ENCODE data around the gene LRRC7. TPM values are rescaled to one million over a fixed set of nuclear protein-coding genes. Genes with fewer than 3 reads are reported as not detected.

The LRRC7 gene
- total and polyA plus RNA-seq, 2 of the 13 experiments (the other 11 are each of a cell fraction or from before 2014, with no cell fraction given) = not detected

DNA sequence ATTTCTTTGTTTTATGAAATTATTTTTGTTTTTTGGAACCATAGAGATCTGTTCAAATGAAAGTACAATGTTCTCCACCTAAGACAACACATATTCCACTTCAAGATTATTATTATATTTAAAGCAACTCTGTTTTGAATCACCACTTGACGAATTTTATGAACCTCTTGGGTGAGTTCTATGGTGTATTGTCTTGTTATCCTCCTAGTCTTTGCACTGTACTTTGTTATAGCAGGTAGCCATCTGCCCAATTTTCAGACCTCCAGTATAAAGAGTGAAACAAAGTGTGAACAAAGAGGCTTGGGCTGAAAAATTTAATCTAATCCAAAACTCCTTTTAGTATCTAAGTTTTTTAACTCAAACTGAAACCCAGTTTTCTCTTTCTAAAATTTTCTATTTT is 71.0 kb downstream of the LRRC7 start:
- TF ChIP-seq, protein P1, sequence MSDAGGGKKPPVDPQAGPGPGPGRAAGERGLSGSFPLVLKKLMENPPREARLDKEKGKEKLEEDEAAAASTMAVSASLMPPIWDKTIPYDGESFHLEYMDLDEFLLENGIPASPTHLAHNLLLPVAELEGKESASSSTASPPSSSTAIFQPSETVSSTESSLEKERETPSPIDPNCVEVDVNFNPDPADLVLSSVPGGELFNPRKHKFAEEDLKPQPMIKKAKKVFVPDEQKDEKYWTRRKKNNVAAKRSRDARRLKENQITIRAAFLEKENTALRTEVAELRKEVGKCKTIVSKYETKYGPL (CRISPR knock-in tag; IDR thresholded peaks at IDR 0.05) = no peak
- Histone ChIP-seq H3K36me3 (replicated peaks in 1 of 2; ENCODE audit: control insufficient read depth in 1 of 2, insufficient read depth in 2 of 2, low read length in 2 of 2) (no peaks in the 10 kb centered on the region), H3K4me1 (ENCODE audit: insufficient read depth, low read length) (no peaks in the 10 kb centered on the region), H4K20me1 (ENCODE audit: insufficient read depth, low read length) (no peaks in the 10 kb centered on the region), H3K4me2 (ENCODE audit: low read depth, low read length) (no peak overlapping the region), H3K4me3 (replicated peaks in 1 of 3; ENCODE audit: insufficient read depth in 1 of 3, low read depth in 2 of 3, low read length in 3 of 3) (no peak overlapping the region), H3K9ac (ENCODE audit: insufficient read depth, low read depth, low read length) (no peak overlapping the region), H3K79me2 (ENCODE audit: insufficient read depth, low read length) (no peaks in the 10 kb centered on the region), H3K27ac (ENCODE audit: extremely low read length, insufficient read depth, low read length) (no peak overlapping the region), H3K9me3 (ENCODE audit: low read length) (0 out of 2 replicates have a peak, but pooled peaks cover 9% of the 10 kb centered on the region), H3K27me3 (ENCODE audit: control insufficient read depth in 1 of 2, insufficient read depth in 2 of 2, low read length in 2 of 2) (no peaks in the 10 kb centered on the region), H2AFZ (ENCODE audit: low read length) (no peak overlapping the region)
- intact Hi-C loops (cut with micrococcal nuclease; ENCODE audit: unreplicated experiment) (no loop called here), in situ Hi-C loops (cut with HindIII; ENCODE audit: extremely low pct_ligation_motif_present, low pct_unique_long_range_greater_than_20kb) (no loop called here)
- POLR2A ChIA-PET = no interaction called here
- CTCF ChIA-PET (ENCODE audit: low intra/inter-chr PET ratio, low total read pairs) = no interaction called here
- 0% methylated on average over 1 of the region's 1 CpG for WGBS (ENCODE audit: low lambda C conversion rate)
- ATAC-seq = no peak
- BruUV-seq (replicated peaks) = no TSS peak
- no peak for DNase-seq (ENCODE audit: low spot score)
- FAIRE-seq = no peak

DNA sequence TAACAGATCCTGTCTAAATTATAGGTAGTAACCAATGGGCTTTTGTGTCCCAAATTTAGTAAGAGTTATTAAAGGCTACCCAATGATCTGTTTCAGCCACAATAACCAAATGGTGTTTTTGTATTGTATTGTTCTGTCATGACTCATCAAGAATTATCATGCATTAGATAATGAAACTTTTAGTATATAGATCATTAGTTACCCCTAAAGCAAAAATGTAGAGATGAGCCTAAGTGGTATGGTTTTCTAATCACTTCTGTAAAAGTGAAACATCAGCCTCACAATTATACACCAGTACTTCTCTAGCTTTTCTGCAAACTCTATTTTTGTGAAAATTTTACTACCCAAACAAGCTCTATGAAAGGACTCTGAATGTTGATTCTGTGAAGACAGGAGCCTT is 71.4 kb downstream of the LRRC7 start:
- intact Hi-C loops (cut with micrococcal nuclease; ENCODE audit: unreplicated experiment) (no loop called here), in situ Hi-C loops (cut with HindIII; ENCODE audit: extremely low pct_ligation_motif_present, low pct_unique_long_range_greater_than_20kb) (no loop called here)
- DNase-seq (ENCODE audit: low spot score) = no peak
- no peak overlapping the region for H3K9ac ChIP-seq (ENCODE audit: insufficient read depth, low read depth, low read length)
- H2AFZ ChIP-seq (ENCODE audit: low read length) = no peak overlapping the region
- no peaks in the 10 kb centered on the region for H3K4me1 ChIP-seq (ENCODE audit: insufficient read depth, low read length)
- no peaks in the 10 kb centered on the region for H3K79me2 ChIP-seq (ENCODE audit: insufficient read depth, low read length)
- no peak for FAIRE-seq
- no peak overlapping the region for H3K27ac ChIP-seq (ENCODE audit: extremely low read length, insufficient read depth, low read length)
- CTCF ChIA-PET (ENCODE audit: low intra/inter-chr PET ratio, low total read pairs) = no interaction called here
- H3K36me3 ChIP-seq (replicated peaks in 1 of 2; ENCODE audit: control insufficient read depth in 1 of 2, insufficient read depth in 2 of 2, low read length in 2 of 2) = no peaks in the 10 kb centered on the region
- POLR2A ChIA-PET = no interaction called here
- H3K27me3 ChIP-seq (ENCODE audit: control insufficient read depth in 1 of 2, insufficient read depth in 2 of 2, low read length in 2 of 2) = no peaks in the 10 kb centered on the region
- 0 out of 2 replicates have a peak, but pooled peaks cover 9% of the 10 kb centered on the region for H3K9me3 ChIP-seq (ENCODE audit: low read length)
- H3K4me3 ChIP-seq (replicated peaks in 1 of 3; ENCODE audit: insufficient read depth in 1 of 3, low read depth in 2 of 3, low read length in 3 of 3) = no peak overlapping the region
- no peak for ATAC-seq
- H4K20me1 ChIP-seq (ENCODE audit: insufficient read depth, low read length) = no peaks in the 10 kb centered on the region
- H3K4me2 ChIP-seq (ENCODE audit: low read depth, low read length) = no peak overlapping the region
- no TSS peak for BruUV-seq (replicated peaks)
- TF ChIP-seq KLF16 (CRISPR knock-in tag; IDR thresholded peaks at IDR 0.05) (no peak), SMARCC2 (IDR thresholded peaks at IDR 0.05) (no peak), FIP1L1 (IDR thresholded peaks at IDR 0.05; ENCODE audit: borderline replicate concordance, insufficient read depth, low read depth, low read length) (no peak), ZSCAN22 (CRISPR knock-in tag; IDR thresholded peaks at IDR 0.05) (no peak), MEIS1 (CRISPR knock-in tag; IDR thresholded peaks at IDR 0.05; ENCODE audit: borderline replicate concordance) (no peak), PCBP2 (optimal IDR thresholded peaks at IDR 0.05; ENCODE audit: low read depth, low read length, poor library complexity, severe bottlenecking) (no peak), ZNF563 (CRISPR knock-in tag; IDR thresholded peaks at IDR 0.05) (no peak), ZNF432 (CRISPR knock-in tag; IDR thresholded peaks at IDR 0.05; ENCODE audit: borderline replicate concordance) (no peak), SP1 (IDR thresholded peaks at IDR 0.05) (no peak), SP1 (CRISPR knock-in tag; IDR thresholded peaks at IDR 0.05) (no peak)
- TF ChIP-seq, protein P2, sequence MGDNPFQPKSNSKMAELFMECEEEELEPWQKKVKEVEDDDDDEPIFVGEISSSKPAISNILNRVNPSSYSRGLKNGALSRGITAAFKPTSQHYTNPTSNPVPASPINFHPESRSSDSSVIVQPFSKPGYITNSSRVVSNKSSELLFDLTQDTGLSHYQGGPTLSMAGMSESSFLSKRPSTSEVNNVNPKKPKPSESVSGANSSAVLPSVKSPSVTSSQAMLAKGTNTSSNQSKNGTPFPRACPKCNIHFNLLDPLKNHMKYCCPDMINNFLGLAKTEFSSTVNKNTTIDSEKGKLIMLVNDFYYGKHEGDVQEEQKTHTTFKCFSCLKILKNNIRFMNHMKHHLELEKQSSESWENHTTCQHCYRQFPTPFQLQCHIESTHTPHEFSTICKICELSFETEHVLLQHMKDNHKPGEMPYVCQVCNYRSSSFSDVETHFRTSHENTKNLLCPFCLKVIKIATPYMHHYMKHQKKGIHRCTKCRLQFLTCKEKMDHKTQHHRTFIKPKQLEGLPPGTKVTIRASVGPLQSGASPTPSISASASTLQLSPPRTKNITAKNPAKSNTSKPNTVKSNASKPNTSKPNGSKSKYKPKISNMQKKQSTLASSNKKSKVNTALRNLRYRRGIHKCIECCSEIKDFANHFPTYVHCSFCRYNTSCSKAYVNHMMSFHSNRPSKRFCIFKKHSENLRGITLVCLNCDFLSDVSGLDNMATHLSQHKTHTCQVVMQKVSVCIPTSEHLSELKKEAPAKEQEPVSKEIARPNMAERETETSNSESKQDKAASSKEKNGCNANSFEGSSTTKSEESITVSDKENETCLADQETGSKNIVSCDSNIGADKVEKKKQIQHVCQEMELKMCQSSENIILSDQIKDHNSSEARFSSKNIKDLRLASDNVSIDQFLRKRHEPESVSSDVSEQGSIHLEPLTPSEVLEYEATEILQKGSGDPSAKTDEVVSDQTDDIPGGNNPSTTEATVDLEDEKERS (CRISPR knock-in tag; IDR thresholded peaks at IDR 0.05) = no peak

Data from HepG2 (cell line).